ENCODE results near the gene VIPAS39. TPM values are rescaled to one million over a fixed set of nuclear protein-coding genes. Genes with fewer than 3 reads are reported as not detected.
A peak's percentile ranks its signal among the peaks of the same experiment; 100 is the strongest.

VIPAS39 gene
- 10 to 100 TPM; 18.0 to 24.3 (median 22.8) TPM for total RNA-seq
- polyA plus RNA-seq, result 10 to 100 TPM; 12.0 to 14.6 (median 12.9) TPM

GRCh38 chr14:77457522-77458248, at the start of gene VIPAS39, which contains the start of gene AHSA1:
VIPAS39 (minus strand) TSS chr14:77457601; CDS start chr14:77454102, 3,499 bp downstream.
AHSA1 (plus strand) TSS chr14:77458093; CDS start chr14:77458190, 97 bp downstream.
- TF ChIP-seq EP300 (IDR thresholded peaks at IDR 0.05) (no peak), POLR2A (IDR thresholded peaks at IDR 0.05) (peak; percentile 52 to 71), POLR2AphosphoS5 (IDR thresholded peaks at IDR 0.05) (peak; percentile 76 to 91 (median 89)), CTCF (IDR thresholded peaks at IDR 0.05) (no peak)
- intact Hi-C loops (cut with DNase I), result loop anchor here (1.0 to 5.0 kb wide), 6 partner anchors 81 to 305 kb away; partner anchors contain the start of genes ALKBH1, GSTZ1, POMT2 and SAMD15
- 0% methylated on average over 50 of the region's 50 CpGs for WGBS, 2 donors

GRCh38 chr14:77505031-77505430, 47.6 kb upstream of the VIPAS39 start:
- peaks cover 0 to 6% (median 4%) of the 10 kb centered on the region in 3 donors for H3K27me3 ChIP-seq
- TF ChIP-seq POLR2AphosphoS5 (IDR thresholded peaks at IDR 0.05) (no peak), CTCF (IDR thresholded peaks at IDR 0.05) (no peak), POLR2A (IDR thresholded peaks at IDR 0.05) (no peak), EP300 (IDR thresholded peaks at IDR 0.05) (no peak)
- peaks cover 0 to 18% (median 4%) of the 10 kb centered on the region in 4 donors for H3K36me3 ChIP-seq
- WGBS, 2 donors, result 71 to 80% methylated on average over 4 of the region's 4 CpGs
- no peak overlapping the region for H3K27ac ChIP-seq
- H3K4me3 ChIP-seq, result no peak overlapping the region
- DNase-seq, result no peak
- intact Hi-C loops (cut with DNase I), result no loop called here
- no peaks in the 10 kb centered on the region for H3K4me1 ChIP-seq
- H3K9me3 ChIP-seq, result peaks cover 0 to 4% (median 1%) of the 10 kb centered on the region in 4 donors

More at GRCh38 chr14:77457522-77458248, at the start of gene VIPAS39, which contains the start of gene AHSA1:
- H3K9me3 ChIP-seq, result no peaks in the 10 kb centered on the region
- H3K27me3 ChIP-seq, result no peaks in the 10 kb centered on the region
- H3K4me3 ChIP-seq, result peak within 1 kb of the TSS; percentile 61 to 90 (median 84)
- H3K36me3 ChIP-seq, result peaks cover 23 to 43% (median 32%) of the 10 kb centered on the region in 4 donors
- H3K27ac ChIP-seq, result peak within 1 kb of the TSS; percentile 85 to 96 (median 90)
- peaks cover 0 to 32% (median 20%) of the 10 kb centered on the region in 4 donors for H3K4me1 ChIP-seq
- DNase-seq, result peak; percentile 98

GRCh38 chr14:77503138-77503537, 45.7 kb upstream of the VIPAS39 start:
- H3K9me3 ChIP-seq, result peaks cover 0 to 4% (median 1%) of the 10 kb centered on the region in 4 donors
- no peak for DNase-seq
- no peak overlapping the region for H3K4me3 ChIP-seq
- peaks cover 0 to 13% (median 12%) of the 10 kb centered on the region in 4 donors for H3K4me1 ChIP-seq
- intact Hi-C loops (cut with DNase I), result no loop called here
- no peak for TF ChIP-seq POLR2A (IDR thresholded peaks at IDR 0.05)
- no peak for TF ChIP-seq POLR2AphosphoS5 (IDR thresholded peaks at IDR 0.05)
- no peak for TF ChIP-seq CTCF (IDR thresholded peaks at IDR 0.05)
- TF ChIP-seq EP300 (IDR thresholded peaks at IDR 0.05), result no peak
- H3K27ac ChIP-seq, result no peak overlapping the region
- 97 to 98% methylated on average over 5 of the region's 5 CpGs for WGBS, 2 donors
- H3K27me3 ChIP-seq, result peaks cover 15 to 25% (median 22%) of the 10 kb centered on the region in 3 donors
- H3K36me3 ChIP-seq, result peaks cover 0 to 6% (median 3%) of the 10 kb centered on the region in 4 donors

- no peak for TF ChIP-seq EP300 (IDR thresholded peaks at IDR 0.05)
- no peak for TF ChIP-seq POLR2AphosphoS5 (IDR thresholded peaks at IDR 0.05)
- TF ChIP-seq CTCF (IDR thresholded peaks at IDR 0.05), result no peak
- no peak for TF ChIP-seq POLR2A (IDR thresholded peaks at IDR 0.05)
- Histone ChIP-seq H3K27ac (no peak overlapping the region), H3K36me3 (no peaks in the 10 kb centered on the region), H3K4me3 (no peak overlapping the region), H3K4me1 (peaks cover 0 to 17% (median 16%) of the 10 kb centered on the region in 4 donors), H3K9me3 (peaks cover 0 to 4% (median 1%) of the 10 kb centered on the region in 4 donors), H3K27me3 (peaks cover 18 to 34% (median 26%) of the 10 kb centered on the region in 3 donors)
- WGBS, 2 donors, result 43 to 74% methylated on average over 11 of the region's 11 CpGs
- no peak for DNase-seq
- intact Hi-C loops (cut with DNase I), result no loop called here
Observed at GRCh38 chr14:77502109-77502782, 44.8 kb upstream of the VIPAS39 start.
